GM19452 (cell line): ENCODE results near the gene RNF222.
"Not testable (repeated sequence)": the region's sequence is repeated elsewhere in the genome, so short reads cannot be mapped to it uniquely, and the experiment has no call there.

Source experiments
- ATAC-seq: cut with Tn5 transposase; IDR thresholded peaks from one replicate; pipeline ENCODE4 v1.9.1; 2021; ENCODE audit not compliant: unreplicated experiment

RNF222 gene

DNA sequence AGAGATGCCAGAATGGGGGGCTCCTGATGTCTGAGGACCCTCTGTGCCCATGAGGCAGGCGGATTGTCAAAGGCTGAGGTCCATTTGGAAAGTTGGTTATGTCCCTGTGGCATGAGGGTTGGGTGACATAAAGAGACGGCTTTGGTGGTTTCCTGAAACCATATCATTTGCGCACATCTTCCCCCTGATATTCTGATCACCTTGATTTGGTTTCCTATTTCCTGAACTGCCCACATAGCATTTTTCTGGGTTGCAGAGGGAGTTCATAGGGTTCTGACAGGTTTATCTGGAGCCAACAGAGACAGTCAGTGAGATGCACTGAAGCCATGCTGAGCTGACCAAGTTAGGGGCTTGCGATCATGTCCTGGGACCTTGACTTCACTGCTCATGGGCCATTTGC lies 15.7 kb upstream of the RNF222 start:
- ATAC-seq: no peak

DNA sequence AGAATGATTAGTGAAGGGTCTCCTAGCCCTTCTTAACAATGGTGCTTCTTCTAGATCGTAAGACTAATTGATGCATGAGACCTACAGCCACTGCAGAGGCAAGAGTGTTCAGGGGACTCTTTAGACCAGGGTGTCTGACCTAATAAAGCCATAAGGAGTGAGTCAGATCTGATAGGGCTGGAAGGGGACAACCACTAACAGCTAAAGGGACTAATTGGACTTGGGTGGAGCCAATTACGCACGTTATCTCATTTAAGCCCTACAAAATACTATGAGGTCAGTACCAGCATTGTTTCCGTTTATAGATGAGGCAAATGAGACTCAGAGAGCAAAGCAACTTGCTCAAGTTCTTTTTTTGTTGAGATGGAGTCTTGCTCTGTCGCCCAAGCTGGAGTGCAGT lies 14.5 kb upstream of the RNF222 start:
- no peak for ATAC-seq

- ATAC-seq: no peak
Observed at GRCh38 chr17:8410883-8411238, 13.2 kb upstream of the RNF222 start.

DNA sequence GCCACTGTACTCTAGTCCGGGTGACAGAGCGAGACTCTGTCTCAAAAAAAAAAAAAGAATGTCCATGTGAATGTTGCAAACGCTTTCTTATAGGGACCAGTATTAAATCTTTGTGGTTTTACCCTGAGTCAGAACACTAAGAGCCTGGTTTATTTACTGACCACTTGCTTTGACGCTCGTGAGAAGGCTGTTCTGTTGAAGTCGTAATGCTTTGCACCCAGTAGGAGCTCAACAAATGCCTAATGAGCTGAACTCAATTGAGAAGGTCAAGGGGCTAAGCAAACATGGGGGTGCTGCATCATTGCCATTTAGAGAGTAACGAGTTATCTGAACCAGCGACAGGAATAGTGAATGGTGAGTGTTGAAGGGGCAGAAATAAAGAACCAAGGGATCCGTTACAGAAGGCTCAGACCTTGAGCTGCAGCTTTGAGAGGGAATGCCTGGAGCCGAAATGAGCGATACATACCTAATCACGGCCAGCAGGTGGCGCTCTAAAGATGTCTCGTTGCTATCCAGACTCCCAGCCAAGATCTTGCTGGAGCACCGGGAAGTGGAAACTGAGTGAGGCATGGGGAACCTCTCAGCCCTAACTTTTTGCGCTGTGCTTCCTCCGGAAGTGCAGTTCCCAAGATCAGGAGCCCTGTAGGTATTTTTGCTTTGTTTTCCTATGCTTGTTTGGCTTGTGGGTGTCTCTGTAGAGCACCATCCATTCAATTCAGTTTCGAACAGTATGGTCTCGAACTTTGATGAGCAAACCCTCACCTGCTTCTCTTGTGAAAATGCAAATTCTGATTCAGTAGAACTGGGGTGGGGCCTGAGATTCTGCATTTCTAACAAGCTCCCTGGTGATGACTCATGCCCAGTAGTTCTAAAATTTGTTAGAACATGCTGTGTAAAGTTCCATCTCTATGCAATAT lies 12.6 kb upstream of the RNF222 start:
- no peak for ATAC-seq

GRCh38 chr17:8408371-8408770 lies 10.7 kb upstream of the RNF222 start:
- ATAC-seq: no peak

DNA sequence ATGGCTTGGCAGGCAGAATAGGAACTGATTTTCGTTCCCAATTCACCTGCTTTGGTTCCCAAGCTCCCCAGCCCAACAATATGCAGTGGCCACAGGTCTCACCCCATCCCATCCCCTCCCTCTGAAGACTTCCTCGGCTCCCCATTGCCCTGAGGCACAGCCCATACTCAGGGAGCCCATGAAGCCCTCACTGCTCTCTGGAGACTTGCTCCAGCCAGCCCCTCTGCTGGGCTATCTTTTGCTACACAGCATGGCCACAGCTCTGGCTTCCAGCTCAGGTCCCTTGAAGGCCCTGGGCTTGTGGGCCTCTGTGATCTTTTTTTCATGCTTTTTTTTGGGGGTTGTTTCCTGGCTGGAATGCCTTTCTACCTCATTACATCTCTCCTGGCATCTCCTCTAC lies 8.5 kb upstream of the RNF222 start:
- no peak for ATAC-seq

- no peak for ATAC-seq
Observed at GRCh38 chr17:8405499-8406016, 7.9 kb upstream of the RNF222 start.

DNA sequence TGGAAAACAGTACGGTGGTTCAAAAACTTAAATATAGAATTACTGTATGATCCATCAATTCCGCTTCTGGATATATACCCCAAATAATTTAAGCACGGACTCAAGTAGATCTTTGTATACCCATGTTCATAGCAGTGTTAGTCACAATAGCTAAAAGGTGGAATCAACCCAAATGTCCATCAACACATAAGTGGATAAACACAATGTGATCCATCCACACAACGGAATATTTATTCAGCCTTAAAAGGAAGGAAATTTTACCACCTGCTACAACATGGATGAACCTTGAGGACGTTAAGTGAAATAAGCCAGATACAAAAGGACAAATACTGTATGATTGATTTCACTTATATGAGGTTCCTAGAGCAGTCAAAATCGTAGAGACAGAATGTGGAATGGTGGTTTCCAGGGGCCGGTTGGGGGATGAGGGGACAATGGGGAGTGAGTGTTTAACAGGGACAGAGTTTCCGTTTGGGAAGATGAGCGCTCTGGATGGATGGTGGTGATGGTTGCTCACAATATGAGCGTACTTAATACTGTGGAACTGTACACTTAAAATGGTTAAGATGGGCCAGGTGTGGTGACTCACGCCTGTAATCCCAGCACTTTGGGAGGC lies 5.4 kb upstream of the RNF222 start:
- ATAC-seq: no peak

GRCh38 chr17:8401107-8401506 lies 3.5 kb upstream of the RNF222 start:
- no peak for ATAC-seq

DNA sequence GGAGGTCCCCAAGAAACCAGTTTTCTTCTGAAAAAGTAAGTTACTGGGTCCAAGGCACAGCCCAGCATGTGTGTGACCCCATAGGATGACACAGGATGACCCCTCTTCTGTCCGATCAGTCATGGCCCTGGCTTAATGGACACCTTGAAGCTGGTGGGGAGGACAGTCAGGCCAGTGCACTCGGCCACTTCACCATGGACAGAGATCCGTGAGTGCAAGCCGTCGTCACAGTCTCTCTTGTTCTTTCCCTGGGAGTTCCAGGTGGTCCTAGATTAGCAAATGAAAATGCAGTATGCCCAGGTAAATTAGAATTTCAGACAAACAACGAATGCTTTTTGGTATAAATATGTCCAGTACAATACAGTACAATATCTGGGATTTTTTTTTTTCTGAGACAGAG lies 1.4 kb upstream of the RNF222 start:
- ATAC-seq: no peak

- not testable (repeated sequence) for ATAC-seq
Observed at GRCh38 chr17:8394497-8394896, 3.1 kb downstream of the RNF222 start.

DNA sequence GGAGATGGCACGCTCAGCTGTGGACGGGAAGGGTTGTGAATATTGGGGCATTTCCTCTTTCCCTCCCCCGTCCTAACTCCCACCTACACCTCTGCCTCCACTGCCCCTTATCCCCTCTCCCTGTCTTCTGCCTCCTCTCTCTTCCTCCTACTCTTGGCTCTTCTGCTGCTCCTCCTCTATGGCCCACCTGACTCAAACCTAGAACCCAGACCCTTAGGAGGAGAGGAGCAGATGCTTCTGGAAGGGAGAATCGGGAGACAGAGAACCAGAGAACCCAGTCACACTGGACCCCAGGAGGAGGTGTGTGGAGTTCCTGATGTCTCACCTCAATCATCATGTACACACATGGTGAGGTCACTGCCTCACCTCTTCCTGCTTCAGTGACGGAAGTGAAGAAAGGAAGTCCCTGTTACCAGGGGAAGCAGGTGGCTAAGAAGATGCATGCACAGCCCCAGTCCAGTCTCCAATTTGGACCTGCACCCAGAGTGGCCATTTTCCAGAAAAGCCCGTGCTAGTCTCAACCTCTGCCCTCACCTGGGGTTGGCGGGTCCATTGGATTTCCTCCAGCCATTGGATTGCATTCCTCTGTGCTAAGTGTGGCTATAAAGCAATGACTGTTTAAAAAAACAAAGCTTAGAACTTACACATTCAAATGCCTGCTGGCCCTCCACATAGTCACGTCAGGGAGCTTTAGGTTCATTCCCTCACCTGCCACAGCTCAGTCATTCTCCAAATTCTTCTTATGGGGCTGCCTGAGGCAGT lies 4.0 kb downstream of the RNF222 start:
- ATAC-seq: no peak

DNA sequence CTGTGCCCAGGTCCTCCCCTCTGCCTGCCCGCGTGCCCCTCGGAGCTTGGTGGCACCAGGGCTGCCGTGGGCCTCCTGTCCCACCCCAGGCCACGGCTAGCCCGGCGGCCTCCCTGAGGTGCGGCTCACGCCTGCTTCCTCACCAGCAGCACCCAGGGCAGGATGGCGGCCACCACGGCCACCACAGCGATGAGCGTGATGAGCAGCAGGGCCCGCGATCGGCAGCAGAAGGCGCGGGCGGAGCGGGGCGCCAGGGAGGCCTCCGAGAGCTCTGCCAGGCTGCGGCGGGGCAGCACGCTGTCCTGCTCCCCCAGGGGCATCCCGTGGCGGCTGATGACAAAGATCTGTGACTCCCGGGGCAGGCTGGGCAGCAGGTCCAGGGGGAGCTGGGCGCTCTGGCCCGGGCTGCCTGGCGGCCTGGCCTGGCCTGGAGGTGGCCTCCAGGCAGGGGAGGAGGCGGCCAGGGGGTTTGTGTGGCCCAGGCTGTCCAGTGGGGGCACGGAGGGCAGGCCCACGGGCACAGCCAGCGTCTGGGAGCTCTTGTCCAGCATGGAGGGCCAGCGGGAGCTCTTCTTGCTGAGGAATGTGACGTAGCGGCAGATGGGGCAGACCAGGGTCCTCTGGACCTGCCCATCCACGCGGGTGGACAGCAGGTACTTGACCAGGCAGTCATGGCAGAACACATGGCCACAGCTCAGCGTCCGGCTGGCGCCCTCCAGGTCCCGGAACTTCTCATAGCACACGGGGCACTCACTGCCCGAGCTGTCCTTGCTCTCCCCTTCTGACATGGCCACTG lies 4.8 kb downstream of the RNF222 start:
- ATAC-seq: no peak

- no peak for ATAC-seq
Observed at GRCh38 chr17:8392274-8392673, 5.4 kb downstream of the RNF222 start.

DNA sequence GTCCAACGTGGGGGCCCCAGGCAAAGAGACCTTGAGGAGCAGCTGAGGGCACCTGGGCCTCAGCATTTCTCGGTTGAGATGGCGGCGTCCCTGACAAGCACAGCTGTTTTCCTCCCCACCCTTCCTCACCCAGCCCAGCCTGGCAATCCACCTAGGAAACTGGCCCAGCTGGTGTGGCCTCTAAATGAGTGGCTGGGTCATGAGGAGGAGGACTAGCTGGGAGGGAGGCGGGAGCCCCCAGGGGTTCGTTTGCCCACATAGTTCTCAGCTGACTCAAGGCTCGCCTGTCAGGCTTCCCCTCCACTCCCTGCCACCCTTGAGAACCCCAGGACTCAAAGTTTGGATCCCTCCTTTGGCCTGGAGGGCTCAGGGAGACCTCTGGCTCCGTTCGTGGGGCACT lies 5.9 kb downstream of the RNF222 start:
- ATAC-seq: no peak

GRCh38 chr17:8387914-8388651 lies 9.5 kb downstream of the RNF222 start:
- ATAC-seq: no peak

DNA sequence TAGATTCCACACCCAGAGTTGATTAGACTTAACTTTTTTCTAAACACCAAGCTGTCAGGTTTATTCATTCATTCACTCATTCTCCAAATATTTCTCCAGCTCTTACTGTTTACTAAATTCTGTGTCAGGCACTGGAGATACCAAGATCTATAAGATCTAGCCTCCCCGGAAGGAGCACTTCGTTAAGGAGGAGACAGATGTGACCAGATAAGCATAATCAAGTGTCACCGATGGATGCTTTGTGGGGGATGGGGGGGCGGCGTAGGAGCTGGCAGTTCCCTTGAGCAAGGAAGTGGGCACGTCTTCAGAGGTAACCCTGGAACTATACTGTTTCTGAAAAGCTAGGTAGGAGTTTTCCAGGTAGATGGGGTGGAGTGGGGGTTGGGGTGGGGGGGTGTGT lies 10.8 kb downstream of the RNF222 start:
- ATAC-seq: no peak

GRCh38 chr17:8384801-8385378 lies 12.7 kb downstream of the RNF222 start:
- ATAC-seq: no peak

DNA sequence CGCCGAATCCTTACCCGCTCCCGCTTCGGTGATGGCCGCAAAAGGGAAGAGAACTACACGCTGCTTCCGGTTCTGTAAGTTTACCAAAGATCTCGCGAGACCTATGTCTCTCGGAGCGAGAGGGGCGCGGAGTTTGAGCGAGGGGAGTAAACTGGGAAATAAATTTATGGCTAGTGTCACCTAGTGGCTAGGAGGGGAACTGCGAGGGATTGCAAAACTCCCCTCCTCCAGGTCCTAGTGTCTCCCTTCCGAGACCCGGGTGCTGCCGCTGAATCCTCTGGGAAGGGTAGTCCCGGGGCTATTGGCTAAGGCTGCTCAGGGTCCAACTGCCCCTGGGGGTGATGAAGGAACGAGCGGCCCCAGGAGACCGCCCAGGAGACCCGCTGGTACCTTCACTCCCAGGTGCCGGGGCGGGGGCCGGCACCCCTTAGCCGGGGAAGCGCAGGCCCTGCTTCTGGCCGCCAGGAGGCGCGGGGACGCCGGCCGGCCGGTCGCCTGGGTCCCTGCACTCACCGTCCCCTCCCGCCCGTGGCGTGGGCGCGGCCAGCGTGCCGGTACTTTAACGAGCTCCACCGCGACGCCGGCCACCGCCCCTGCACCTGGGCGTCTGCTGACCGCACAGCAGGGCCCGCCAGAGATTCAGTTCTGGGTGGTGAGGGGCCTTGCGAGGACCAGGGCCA lies 14.3 kb downstream of the RNF222 start, which contains the start of gene RPL26:
Gene RPL26, minus strand, starts transcription at position 51 of the 680 bp plus-strand sequence. CDS start 883 bp downstream, outside the sequence.
- ATAC-seq: peak; percentile 87
